GM19468 (cell line): ENCODE data around the gene TTI1.

Experiments used
- ATAC-seq: cut with Tn5 transposase; IDR thresholded peaks from one replicate; pipeline ENCODE4 v1.9.1; 2021; ENCODE audit warnings: mild to moderate bottlenecking, moderate library complexity, moderate number of reproducible peaks; ENCODE audit not compliant: unreplicated experiment; ENCODE audit errors: extremely low read depth

The TTI1 gene

GRCh38 chr20:38033330-38034107, at the start of gene TTI1, which contains the start of gene RPRD1B:
Gene TTI1, minus strand, starts transcription at chr20:38033456. Its CDS starts 19,640 bp downstream, at chr20:38013816.
Gene RPRD1B, plus strand, starts transcription at chr20:38033746. Its CDS starts 202 bp downstream, at chr20:38033948.
- ATAC-seq = no peak

DNA sequence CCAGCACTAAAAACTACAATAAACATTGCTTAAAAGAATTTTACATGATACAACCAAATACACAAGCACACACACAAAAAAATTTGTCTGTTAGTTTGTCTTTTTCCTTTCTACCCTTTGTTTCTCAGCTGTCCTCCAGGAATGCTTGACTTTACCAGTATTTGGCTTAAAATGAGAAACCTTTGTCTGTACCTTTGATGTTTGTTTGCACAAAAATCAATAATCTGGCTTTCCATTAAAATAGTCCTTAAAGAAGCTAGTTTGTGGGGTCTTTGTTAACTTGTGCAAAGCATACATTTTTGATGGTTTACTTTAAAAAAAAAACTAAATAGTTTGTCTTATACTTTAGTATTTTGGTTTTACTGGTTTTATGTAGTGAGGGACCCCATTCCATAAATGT, 49.6 kb upstream of the TTI1 start:
- no peak for ATAC-seq

DNA sequence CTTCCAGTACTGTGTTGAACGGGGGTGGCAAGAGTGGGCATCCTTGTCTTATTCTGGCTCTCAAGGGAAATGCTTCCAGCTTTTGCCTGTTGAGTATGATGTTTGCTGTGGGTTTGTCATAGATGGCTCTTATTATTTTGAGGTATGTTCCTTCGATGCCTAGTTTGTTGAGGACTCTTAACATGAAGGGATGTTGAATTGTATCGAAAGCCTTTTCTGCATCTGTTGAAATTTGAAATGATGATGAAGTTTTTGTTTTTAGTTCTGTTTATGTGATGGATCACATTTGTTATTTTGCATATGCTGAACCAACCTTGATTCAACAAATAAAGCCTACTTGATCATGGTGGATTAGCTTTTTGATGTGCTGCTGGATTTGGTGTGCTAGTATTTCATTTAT, 48.3 kb upstream of the TTI1 start:
- no peak for ATAC-seq

DNA sequence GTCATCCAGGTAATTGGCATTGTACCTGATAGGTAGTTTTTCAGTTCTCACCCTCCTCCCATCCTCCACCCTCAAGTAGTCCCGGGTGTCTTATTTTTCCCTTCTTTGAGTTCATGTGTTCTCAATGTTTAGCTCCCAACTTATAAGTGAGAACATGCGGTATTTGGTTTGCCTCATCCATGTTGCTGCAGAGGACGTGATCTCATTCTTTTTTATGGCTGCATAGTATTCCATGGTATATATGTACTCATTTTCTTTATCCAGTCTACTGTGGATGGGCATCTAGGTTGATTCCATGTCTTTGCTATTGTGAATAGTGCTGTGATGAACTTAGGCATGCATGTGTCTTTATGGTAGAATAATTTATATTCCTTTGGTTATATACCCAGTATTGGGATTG, 46.1 kb upstream of the TTI1 start:
- no peak for ATAC-seq

- no peak for ATAC-seq
Measured at GRCh38 chr20:38078084-38078483, 44.8 kb upstream of the TTI1 start.

GRCh38 chr20:38076548-38076947, 43.3 kb upstream of the TTI1 start:
- ATAC-seq = no peak

DNA sequence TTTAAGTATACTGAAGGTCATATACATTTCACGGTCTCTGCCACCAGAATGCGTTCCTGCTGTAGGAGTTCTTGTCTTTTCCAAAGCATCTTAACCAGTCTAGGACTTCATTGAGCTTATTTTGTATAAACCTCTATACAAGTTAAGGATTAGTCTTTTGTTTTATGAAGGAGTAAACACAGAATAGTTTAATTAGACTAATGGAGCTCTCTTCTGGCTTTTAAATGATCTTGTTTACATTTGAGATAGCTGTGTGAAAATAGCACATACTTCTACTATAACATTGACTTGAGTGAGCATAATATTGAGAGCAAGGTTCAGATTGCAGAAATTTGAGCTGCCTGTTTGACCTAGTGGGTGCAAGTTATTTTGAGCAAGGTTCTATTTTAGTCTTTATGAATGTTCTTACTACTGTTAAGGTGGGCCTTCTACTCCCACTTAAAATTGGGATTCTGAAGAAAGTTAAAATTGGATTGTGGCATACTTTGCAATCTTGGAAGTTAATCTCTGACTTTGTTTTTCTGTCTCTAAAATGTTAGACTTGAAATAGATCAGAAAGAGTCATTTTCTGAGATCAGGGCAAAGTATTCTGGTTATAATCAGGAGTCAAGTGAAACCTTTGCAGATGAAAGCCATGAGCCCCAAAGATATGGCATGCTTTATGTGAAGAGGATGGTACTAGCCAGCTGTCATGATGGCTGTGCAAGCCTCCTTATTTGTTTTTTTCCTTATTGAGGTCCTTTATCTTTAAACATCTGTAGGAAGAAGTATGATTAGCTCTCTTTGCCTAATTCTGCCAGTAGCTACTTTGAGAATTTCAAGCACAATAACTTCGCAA, 42.1 kb upstream of the TTI1 start:
- ATAC-seq = no peak

GRCh38 chr20:38073307-38074071, 40.2 kb upstream of the TTI1 start:
- ATAC-seq = no peak

GRCh38 chr20:38072898-38073297, 39.6 kb upstream of the TTI1 start:
- no peak for ATAC-seq

- no peak for ATAC-seq
Measured at GRCh38 chr20:38067717-38068365, 34.6 kb upstream of the TTI1 start.

GRCh38 chr20:38066969-38067716, 33.9 kb upstream of the TTI1 start:
- ATAC-seq = no peak

DNA sequence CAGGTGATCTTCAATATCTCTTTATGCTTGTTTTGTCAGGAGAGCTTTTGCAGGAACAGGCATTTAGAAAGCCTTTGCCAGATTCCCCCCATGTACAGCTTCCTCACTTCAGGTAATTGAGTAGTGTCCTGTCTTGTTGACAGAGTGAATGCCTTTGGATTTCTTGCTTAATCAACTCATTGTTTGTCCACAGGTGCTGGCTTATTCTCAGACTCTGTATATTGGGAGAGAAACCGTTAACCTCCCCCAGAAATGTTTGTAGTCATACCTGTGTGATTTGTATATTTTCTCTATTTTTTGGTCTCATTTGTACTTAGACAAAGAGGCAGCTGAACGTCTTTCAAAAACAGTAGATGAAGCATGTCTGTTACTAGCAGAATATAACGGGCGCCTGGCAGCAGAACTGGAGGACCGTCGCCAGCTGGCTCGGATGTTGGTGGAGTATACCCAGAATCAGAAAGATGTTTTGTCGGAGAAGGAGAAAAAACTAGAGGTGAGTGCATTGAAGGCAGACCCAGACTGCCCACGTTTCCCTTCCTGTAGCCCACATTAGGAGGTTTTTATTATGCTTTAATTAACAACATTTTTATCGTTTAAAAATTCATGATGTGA, 32.6 kb upstream of the TTI1 start:
- no peak for ATAC-seq

GRCh38 chr20:38063911-38064530, 30.8 kb upstream of the TTI1 start:
- no peak for ATAC-seq

DNA sequence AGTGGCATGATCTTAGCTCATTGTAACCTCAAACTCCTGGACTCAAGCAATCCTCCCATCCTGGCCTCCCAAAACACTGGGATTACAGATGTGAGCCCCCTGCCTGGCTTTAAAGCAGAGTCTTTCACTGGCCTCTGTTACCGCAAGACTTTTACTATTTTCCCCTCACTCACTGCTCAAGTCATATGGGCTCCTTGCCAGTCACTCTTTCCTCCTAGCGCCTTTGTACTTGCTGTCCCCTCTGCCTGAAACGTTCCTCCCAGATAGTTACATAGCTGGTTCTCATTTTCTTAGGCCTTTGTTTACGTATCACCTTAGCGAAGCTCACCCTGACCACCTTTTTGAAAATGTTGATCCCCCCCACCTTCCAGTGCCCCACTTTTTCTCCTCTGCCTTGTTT, 29.6 kb upstream of the TTI1 start:
- ATAC-seq = no peak

DNA sequence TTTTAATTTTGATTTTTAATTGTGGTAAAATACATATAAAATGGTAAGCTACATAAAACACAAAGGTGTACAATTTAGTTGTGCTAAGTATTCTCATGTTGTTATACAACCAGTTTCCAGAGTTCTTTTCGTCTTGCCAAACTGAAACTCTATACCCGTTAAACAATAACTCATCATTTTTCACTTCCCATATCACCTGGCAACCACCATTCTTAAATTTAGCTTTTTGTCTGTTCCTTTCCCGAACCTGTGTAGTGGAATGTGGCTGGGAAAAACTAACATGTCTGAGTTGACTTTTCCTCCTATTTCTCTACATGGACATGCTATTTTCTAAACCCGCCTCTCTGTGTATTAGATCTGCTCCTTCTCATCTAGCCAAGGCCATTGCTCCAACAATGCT, 27.9 kb upstream of the TTI1 start:
- no peak for ATAC-seq

GRCh38 chr20:38060536-38060935, 27.3 kb upstream of the TTI1 start:
- no peak for ATAC-seq

DNA sequence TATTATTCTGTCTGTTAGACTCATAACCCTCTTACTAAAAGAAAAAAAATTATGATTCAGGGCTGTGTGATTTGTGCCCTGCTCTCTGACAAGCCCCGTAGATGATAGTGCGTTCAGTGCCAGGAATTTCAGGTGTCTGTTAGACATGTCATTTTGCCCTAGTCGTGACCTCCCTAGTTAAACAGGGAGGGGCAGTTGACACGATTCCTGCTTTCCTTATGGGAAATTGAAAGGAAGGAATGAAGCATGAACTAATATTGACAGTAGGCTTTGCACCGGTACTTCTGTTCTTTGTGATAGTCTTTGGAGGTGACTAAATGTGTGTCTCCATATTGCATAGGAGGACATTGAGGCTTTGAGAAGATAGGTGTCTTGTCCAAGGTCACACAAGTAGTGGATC, 26.6 kb upstream of the TTI1 start:
- no peak for ATAC-seq

GRCh38 chr20:38057351-38057972, 24.2 kb upstream of the TTI1 start:
- ATAC-seq = no peak
